ENCODE measurements around the gene MAP3K12.

The MAP3K12 gene

GRCh38 chr12:53478865-53479264, 20.4 kb downstream of the MAP3K12 start:
- H3K9ac ChIP-seq: no peak overlapping the region
- H3K4me2 ChIP-seq: no peak overlapping the region
- H4K20me1 ChIP-seq: peaks cover 100% of the 10 kb centered on the region
- TF ChIP-seq Cebpa-rat (IDR thresholded peaks at IDR 0.05): no peak
- H3K36me3 ChIP-seq: peaks cover 100% of the 10 kb centered on the region
- no peaks in the 10 kb centered on the region for H3K4me1 ChIP-seq
- H3K27me3 ChIP-seq: no peaks in the 10 kb centered on the region
- H3K4me3 ChIP-seq: no peak overlapping the region
- no peak overlapping the region for H3K27ac ChIP-seq
- no peaks in the 10 kb centered on the region for H3K9me3 ChIP-seq

DNA sequence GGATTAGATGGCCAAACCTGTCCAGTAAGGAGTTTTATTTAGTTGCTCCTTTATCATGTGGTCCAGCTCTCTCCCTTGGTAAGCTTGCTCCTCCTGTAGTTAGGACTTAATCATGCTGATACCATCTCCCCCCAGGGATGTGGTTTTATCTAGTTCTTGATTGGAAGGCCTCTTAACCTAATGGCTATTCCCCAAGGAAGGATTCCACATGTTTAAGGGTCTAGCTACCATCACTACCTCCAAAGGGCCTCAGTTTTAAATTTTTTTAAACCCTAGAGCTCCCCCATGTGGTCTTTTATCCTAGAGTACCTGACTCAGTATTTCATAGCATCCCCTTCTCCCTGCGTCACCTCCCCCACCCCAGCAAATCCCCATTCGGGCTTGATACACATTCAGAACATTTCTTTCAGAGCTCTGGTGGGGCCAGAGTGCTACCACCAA, 22.5 kb downstream of the MAP3K12 start:
- Histone ChIP-seq H3K27ac (no peak overlapping the region), H3K4me2 (no peak overlapping the region)

DNA sequence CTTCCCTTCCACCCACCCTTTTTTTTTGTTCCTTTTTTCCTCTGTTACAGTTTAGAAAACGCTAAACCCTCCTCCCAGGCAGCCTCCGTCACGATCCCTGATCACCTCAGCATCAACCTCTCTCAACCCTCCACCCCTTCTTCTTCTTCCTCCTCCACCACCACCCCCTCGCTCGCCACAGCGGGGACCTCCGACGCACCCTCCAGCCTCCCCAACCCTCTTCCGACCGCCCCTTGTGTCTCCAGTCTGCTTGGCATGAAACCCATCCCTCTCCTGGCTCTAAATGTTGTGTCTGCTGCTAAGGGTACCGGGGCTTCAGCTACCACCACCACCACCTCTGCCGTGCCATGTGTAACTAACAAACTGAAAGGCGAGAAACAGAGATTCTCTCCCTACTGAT, 24.4 kb downstream of the MAP3K12 start:
- no peak overlapping the region for H3K4me3 ChIP-seq
- no peaks in the 10 kb centered on the region for H3K9me3 ChIP-seq
- H3K9ac ChIP-seq: peak overlapping the region; percentile 25; the same call in 1 of the 2 replicates
- no peak overlapping the region for H3K27ac ChIP-seq
- no peaks in the 10 kb centered on the region for H3K27me3 ChIP-seq
- H4K20me1 ChIP-seq: peaks cover 99% of the 10 kb centered on the region
- TF ChIP-seq Cebpa-rat (IDR thresholded peaks at IDR 0.05): no peak
- no peaks in the 10 kb centered on the region for H3K4me1 ChIP-seq
- peaks cover 99% of the 10 kb centered on the region for H3K36me3 ChIP-seq
- no peak overlapping the region for H3K4me2 ChIP-seq

More for the DNA sequence above, 22.5 kb downstream of the MAP3K12 start:
- peaks cover 100% of the 10 kb centered on the region for H3K36me3 ChIP-seq
- H4K20me1 ChIP-seq: peaks cover 100% of the 10 kb centered on the region
- H3K9ac ChIP-seq: no peak overlapping the region
- no peak for TF ChIP-seq Cebpa-rat (IDR thresholded peaks at IDR 0.05)
- H3K4me3 ChIP-seq: no peak overlapping the region
- H3K4me1 ChIP-seq: no peaks in the 10 kb centered on the region
- H3K9me3 ChIP-seq: no peaks in the 10 kb centered on the region
- H3K27me3 ChIP-seq: no peaks in the 10 kb centered on the region

GRCh38 chr12:53474077-53474476, 25.2 kb downstream of the MAP3K12 start:
- no peak overlapping the region for H3K27ac ChIP-seq
- H3K27me3 ChIP-seq: no peaks in the 10 kb centered on the region
- no peak overlapping the region for H3K4me2 ChIP-seq
- no peaks in the 10 kb centered on the region for H3K9me3 ChIP-seq
- no peak for TF ChIP-seq Cebpa-rat (IDR thresholded peaks at IDR 0.05)
- peaks cover 99% of the 10 kb centered on the region for H4K20me1 ChIP-seq
- no peak overlapping the region for H3K4me3 ChIP-seq
- peaks cover 99% of the 10 kb centered on the region for H3K36me3 ChIP-seq
- peak overlapping the region; percentile 25; the same call in 1 of the 2 replicates for H3K9ac ChIP-seq
- H3K4me1 ChIP-seq: no peaks in the 10 kb centered on the region

DNA sequence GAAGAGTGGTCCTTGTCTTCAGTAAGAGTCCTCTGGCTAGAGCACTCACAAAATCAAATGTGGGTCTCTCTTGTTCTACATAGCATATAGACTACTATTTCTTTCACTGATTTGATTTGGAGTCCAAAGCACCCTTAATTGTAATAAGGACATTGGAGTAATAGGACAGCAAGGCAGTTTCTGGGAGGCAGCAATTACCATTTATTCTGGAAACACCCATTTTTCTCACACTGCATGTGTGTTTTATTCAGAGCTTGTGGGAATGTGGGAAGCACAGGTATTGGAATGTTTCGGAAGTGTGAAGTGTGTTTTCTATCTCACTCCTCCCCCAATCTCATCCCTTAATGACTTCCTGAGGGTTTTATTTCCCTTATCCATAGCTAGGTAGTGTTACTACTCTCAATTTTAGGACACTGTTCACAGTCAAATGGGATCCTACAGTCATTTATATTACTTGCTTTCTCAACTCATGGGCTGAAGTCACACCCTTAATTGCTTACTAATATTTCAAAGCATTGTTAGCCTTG, 27.1 kb downstream of the MAP3K12 start:
- H3K9ac ChIP-seq: no peak overlapping the region

DNA sequence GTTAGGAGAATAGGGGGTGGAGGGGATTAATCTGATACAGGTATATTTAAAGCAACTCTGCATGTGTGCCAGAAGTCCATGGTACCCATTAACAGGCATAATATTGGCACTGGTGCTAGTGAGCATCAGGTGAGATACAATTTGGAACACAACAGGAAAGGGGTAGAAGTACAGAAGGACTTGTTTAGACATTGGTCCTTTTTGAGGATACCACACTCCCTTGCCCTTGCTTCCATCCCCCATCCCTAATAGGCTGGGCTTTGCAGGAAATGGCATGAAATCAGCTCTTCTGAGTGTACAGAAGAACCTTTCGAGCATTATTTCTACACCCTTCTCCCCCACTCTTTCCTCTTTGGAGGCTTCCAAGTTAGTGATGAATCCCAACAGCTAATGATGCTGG, 31.0 kb downstream of the MAP3K12 start:
- H3K36me3 ChIP-seq: peaks cover 98% of the 10 kb centered on the region
- H3K9me3 ChIP-seq: no peaks in the 10 kb centered on the region
- no peak overlapping the region for H3K4me2 ChIP-seq
- no peak overlapping the region; the same call in 1 of the 2 replicates for H3K9ac ChIP-seq
- H3K4me3 ChIP-seq: no peak overlapping the region
- H3K27me3 ChIP-seq: no peaks in the 10 kb centered on the region
- H3K4me1 ChIP-seq: no peaks in the 10 kb centered on the region
- peaks cover 99% of the 10 kb centered on the region for H4K20me1 ChIP-seq
- no peak overlapping the region for H3K27ac ChIP-seq
- no peak for TF ChIP-seq Cebpa-rat (IDR thresholded peaks at IDR 0.05)

More for the DNA sequence above, 27.1 kb downstream of the MAP3K12 start:
- no peaks in the 10 kb centered on the region for H3K9me3 ChIP-seq
- H3K4me2 ChIP-seq: no peak overlapping the region
- H3K27me3 ChIP-seq: no peaks in the 10 kb centered on the region
- no peaks in the 10 kb centered on the region for H3K4me1 ChIP-seq
- TF ChIP-seq Cebpa-rat (IDR thresholded peaks at IDR 0.05): no peak
- H3K27ac ChIP-seq: no peak overlapping the region
- H3K36me3 ChIP-seq: peaks cover 99% of the 10 kb centered on the region
- peaks cover 99% of the 10 kb centered on the region for H4K20me1 ChIP-seq
- H3K4me3 ChIP-seq: no peak overlapping the region

DNA sequence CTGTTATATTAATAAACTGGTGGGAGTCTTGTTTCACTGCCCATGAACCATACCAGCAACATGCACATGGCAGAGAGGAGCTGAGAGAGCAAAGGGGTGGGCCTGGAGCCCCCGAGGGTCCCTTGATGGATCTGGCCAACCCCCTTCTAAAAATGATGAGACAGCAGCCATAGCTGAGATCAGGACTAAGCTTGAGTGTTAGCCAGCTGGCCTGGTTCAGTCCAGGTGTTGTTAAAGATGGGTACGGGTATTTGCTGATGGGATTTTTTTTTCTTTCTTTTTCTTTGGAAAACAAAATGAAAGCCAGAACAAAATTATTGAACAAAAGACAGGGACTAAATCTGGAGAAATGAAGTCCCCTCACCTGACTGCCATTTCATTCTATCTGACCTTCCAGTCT, 31.4 kb downstream of the MAP3K12 start:
- Histone ChIP-seq H3K4me1 (no peaks in the 10 kb centered on the region), H3K4me2 (no peak overlapping the region), H4K20me1 (peaks cover 99% of the 10 kb centered on the region), H3K9ac (no peak overlapping the region), H3K27me3 (no peaks in the 10 kb centered on the region), H3K4me3 (no peak overlapping the region), H3K36me3 (peaks cover 98% of the 10 kb centered on the region), H3K27ac (no peak overlapping the region), H3K9me3 (no peaks in the 10 kb centered on the region)
- no peak for TF ChIP-seq Cebpa-rat (IDR thresholded peaks at IDR 0.05)

GRCh38 chr12:53467082-53467481, 32.2 kb downstream of the MAP3K12 start:
- Histone ChIP-seq H3K36me3 (peaks cover 98% of the 10 kb centered on the region), H3K9ac (no peak overlapping the region), H4K20me1 (peaks cover 99% of the 10 kb centered on the region), H3K27ac (no peak overlapping the region), H3K4me3 (no peak overlapping the region), H3K4me2 (no peak overlapping the region), H3K4me1 (no peaks in the 10 kb centered on the region), H3K27me3 (no peaks in the 10 kb centered on the region), H3K9me3 (no peaks in the 10 kb centered on the region)
- no peak for TF ChIP-seq Cebpa-rat (IDR thresholded peaks at IDR 0.05)

GRCh38 chr12:53466640-53467039, 32.6 kb downstream of the MAP3K12 start:
- Histone ChIP-seq H3K4me1 (no peaks in the 10 kb centered on the region), H3K36me3 (peaks cover 98% of the 10 kb centered on the region), H3K9me3 (no peaks in the 10 kb centered on the region), H3K27me3 (no peaks in the 10 kb centered on the region), H3K4me3 (no peak overlapping the region), H3K9ac (no peak overlapping the region), H4K20me1 (peaks cover 99% of the 10 kb centered on the region), H3K27ac (no peak overlapping the region), H3K4me2 (no peak overlapping the region)
- TF ChIP-seq Cebpa-rat (IDR thresholded peaks at IDR 0.05): no peak

DNA sequence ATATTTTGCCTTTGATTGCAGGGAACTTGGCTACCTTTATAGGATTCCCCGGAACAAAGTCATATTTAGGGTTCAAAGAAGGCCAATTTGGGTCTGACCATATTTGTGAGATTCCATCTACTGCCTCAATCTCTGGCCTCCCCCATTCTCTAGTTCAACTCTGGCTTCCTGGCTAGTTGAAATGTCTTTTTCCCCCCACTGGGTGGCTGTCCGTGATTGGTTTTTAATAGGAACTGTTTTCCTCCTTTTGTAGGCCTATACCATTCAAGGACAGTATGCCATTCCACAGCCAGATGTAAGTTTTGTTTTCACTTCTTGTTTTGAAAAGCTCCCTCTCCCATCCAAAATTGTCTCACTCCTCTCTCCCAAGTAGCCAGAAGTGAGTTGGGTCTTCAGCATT, 33.6 kb downstream of the MAP3K12 start:
- H3K9ac ChIP-seq: no peak overlapping the region
- H3K9me3 ChIP-seq: no peaks in the 10 kb centered on the region
- H4K20me1 ChIP-seq: peaks cover 100% of the 10 kb centered on the region
- H3K27ac ChIP-seq: no peak overlapping the region
- H3K4me2 ChIP-seq: no peak overlapping the region
- H3K4me1 ChIP-seq: no peaks in the 10 kb centered on the region
- no peak overlapping the region for H3K4me3 ChIP-seq
- TF ChIP-seq Cebpa-rat (IDR thresholded peaks at IDR 0.05): no peak
- H3K36me3 ChIP-seq: peaks cover 99% of the 10 kb centered on the region
- no peaks in the 10 kb centered on the region for H3K27me3 ChIP-seq

All from BLaER1 (cell line).